ENCODE measurements around the gene ADAMTS6. TPM values are rescaled to one million over a fixed set of nuclear protein-coding genes. Genes with fewer than 3 reads are reported as not detected.

Gene ADAMTS6
- total RNA-seq, 3 donors from 2014 or later (not counting 1 experiment from before 2014, with no cell fraction given): 0.47 to 1.4 (median 1.1) TPM

GRCh38 chr5:65411356-65411755 is 70.4 kb downstream of the ADAMTS6 start:
- Mint-ChIP-seq H3K4me1 (no peaks in the 10 kb centered on the region), H3K27ac (no peak overlapping the region), H3K27me3 (ENCODE audit: low read depth in 2 of 2) (no peaks in the 10 kb centered on the region), H3K9me3 (peaks cover 3 to 5% of the 10 kb centered on the region in 2 donors), H3K36me3 (no peaks in the 10 kb centered on the region), H3K4me3 (no peak overlapping the region)
- ATAC-seq (no peak), DNase-seq (no peak)
- H3K27ac ChIP-seq (ENCODE audit: low read length): no peak overlapping the region
- H3K4me3 ChIP-seq (ENCODE audit: low read length): no peak overlapping the region
- no peak for TF ChIP-seq CTCF (IDR thresholded peaks at IDR 0.05)
- intact Hi-C loops (cut with micrococcal nuclease): no loop called here
- no peaks in the 10 kb centered on the region for H3K4me1 ChIP-seq (ENCODE audit: control insufficient read depth, insufficient read depth, low read length)
- H3K36me3 ChIP-seq (ENCODE audit: control insufficient read depth, insufficient read depth, low read length): no peaks in the 10 kb centered on the region
- H3K27me3 ChIP-seq (ENCODE audit: control insufficient read depth, insufficient read depth, low read length): no peaks in the 10 kb centered on the region
- WGBS (ENCODE audit: insufficient coverage): 76% methylated on average over 2 of the region's 2 CpGs
- H3K9me3 ChIP-seq (ENCODE audit: control insufficient read depth, insufficient read depth, low read length): no peaks in the 10 kb centered on the region

- no peaks in the 10 kb centered on the region for H3K27me3 Mint-ChIP-seq (ENCODE audit: low read depth in 2 of 2)
- H3K4me1 Mint-ChIP-seq: no peaks in the 10 kb centered on the region
- TF ChIP-seq CTCF (IDR thresholded peaks at IDR 0.05): no peak
Observed at GRCh38 chr5:65395526-65396155, 86.1 kb downstream of the ADAMTS6 start.

DNA sequence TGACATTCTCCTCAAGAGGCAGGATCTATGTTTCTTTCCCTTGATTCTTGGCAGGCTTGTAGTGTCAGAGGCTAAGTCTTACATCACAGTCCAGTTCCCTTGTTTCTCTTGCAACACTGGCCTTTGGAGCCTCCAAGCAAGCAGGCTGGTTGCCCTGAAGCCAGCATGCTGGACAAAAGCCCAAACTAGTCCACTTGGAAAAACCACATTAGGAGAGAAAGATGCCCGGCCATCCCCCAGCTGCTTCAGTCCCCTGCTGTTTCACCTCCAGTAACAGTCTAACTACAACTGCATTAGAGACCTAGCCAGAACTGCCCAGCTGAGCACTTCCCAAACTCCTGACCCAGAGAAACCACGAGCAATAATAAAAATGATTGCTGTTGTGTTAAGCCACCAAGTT is 87.6 kb downstream of the ADAMTS6 start:
- Histone ChIP-seq H3K27ac (ENCODE audit: low read length) (no peak overlapping the region), H3K9me3 (ENCODE audit: control insufficient read depth, insufficient read depth, low read length) (no peaks in the 10 kb centered on the region), H3K36me3 (ENCODE audit: control insufficient read depth, insufficient read depth, low read length) (no peaks in the 10 kb centered on the region), H3K27me3 (ENCODE audit: control insufficient read depth, insufficient read depth, low read length) (no peaks in the 10 kb centered on the region), H3K4me3 (ENCODE audit: low read length) (no peak overlapping the region), H3K4me1 (ENCODE audit: control insufficient read depth, insufficient read depth, low read length) (no peaks in the 10 kb centered on the region)
- DNase-seq: no peak
- no peaks in the 10 kb centered on the region for H3K9me3 Mint-ChIP-seq
- no peaks in the 10 kb centered on the region for H3K27me3 Mint-ChIP-seq (ENCODE audit: low read depth in 2 of 2)
- H3K4me3 Mint-ChIP-seq: no peak overlapping the region
- no peaks in the 10 kb centered on the region for H3K36me3 Mint-ChIP-seq
- intact Hi-C loops (cut with micrococcal nuclease): no loop called here
- no peak for TF ChIP-seq CTCF (IDR thresholded peaks at IDR 0.05)
- no peak for ATAC-seq
- 90% methylated on average over 2 of the region's 2 CpGs for WGBS (ENCODE audit: insufficient coverage)
- no peaks in the 10 kb centered on the region for H3K4me1 Mint-ChIP-seq
- no peak overlapping the region for H3K27ac Mint-ChIP-seq

More at GRCh38 chr5:65395526-65396155, 86.1 kb downstream of the ADAMTS6 start:
- H3K9me3 ChIP-seq (ENCODE audit: control insufficient read depth, insufficient read depth, low read length): no peaks in the 10 kb centered on the region
- Mint-ChIP-seq H3K4me3 (no peak overlapping the region), H3K9me3 (no peaks in the 10 kb centered on the region), H3K36me3 (no peaks in the 10 kb centered on the region), H3K27ac (no peak overlapping the region)
- H3K4me3 ChIP-seq (ENCODE audit: low read length): no peak overlapping the region
- DNase-seq: no peak
- H3K4me1 ChIP-seq (ENCODE audit: control insufficient read depth, insufficient read depth, low read length): no peaks in the 10 kb centered on the region
- H3K27me3 ChIP-seq (ENCODE audit: control insufficient read depth, insufficient read depth, low read length): no peaks in the 10 kb centered on the region
- no peaks in the 10 kb centered on the region for H3K36me3 ChIP-seq (ENCODE audit: control insufficient read depth, insufficient read depth, low read length)
- 83% methylated on average over 2 of the region's 2 CpGs for WGBS (ENCODE audit: insufficient coverage)
- no peak overlapping the region for H3K27ac ChIP-seq (ENCODE audit: low read length)
- intact Hi-C loops (cut with micrococcal nuclease): no loop called here
- no peak for ATAC-seq

DNA sequence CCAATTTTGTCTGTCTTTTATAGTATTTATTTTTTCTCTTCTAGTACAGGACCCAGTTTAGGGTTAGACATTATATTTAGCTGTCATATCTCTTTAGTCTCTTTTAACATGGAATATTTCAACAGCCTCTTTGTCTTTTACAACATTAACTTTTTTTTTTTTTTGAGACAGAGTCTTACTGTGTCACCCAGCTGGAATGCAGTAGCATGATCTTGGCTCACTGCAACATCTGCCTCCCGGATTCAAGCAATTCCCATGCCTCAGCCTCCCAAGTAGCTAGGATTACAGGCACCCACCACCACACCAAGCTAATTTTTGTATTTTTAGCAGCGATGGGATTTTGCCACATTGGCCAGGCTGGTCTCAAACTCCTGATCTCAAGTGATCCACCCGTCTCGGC is 90.1 kb downstream of the ADAMTS6 start:
- no peak overlapping the region for H3K27ac ChIP-seq (ENCODE audit: low read length)
- DNase-seq (no peak), ATAC-seq (no peak)
- no peak overlapping the region for H3K27ac Mint-ChIP-seq
- H3K4me1 ChIP-seq (ENCODE audit: control insufficient read depth, insufficient read depth, low read length): no peaks in the 10 kb centered on the region
- H3K36me3 ChIP-seq (ENCODE audit: control insufficient read depth, insufficient read depth, low read length): no peaks in the 10 kb centered on the region
- no peak overlapping the region for H3K4me3 ChIP-seq (ENCODE audit: low read length)
- intact Hi-C loops (cut with micrococcal nuclease): no loop called here
- H3K27me3 Mint-ChIP-seq (ENCODE audit: low read depth in 2 of 2): no peaks in the 10 kb centered on the region
- no peak for TF ChIP-seq CTCF (IDR thresholded peaks at IDR 0.05)
- no peaks in the 10 kb centered on the region for H3K9me3 ChIP-seq (ENCODE audit: control insufficient read depth, insufficient read depth, low read length)
- 90% methylated on average over 4 of the region's 4 CpGs for WGBS (ENCODE audit: insufficient coverage)
- no peaks in the 10 kb centered on the region for H3K36me3 Mint-ChIP-seq
- no peak overlapping the region for H3K4me3 Mint-ChIP-seq
- H3K9me3 Mint-ChIP-seq: no peaks in the 10 kb centered on the region
- no peaks in the 10 kb centered on the region for H3K27me3 ChIP-seq (ENCODE audit: control insufficient read depth, insufficient read depth, low read length)
- H3K4me1 Mint-ChIP-seq: no peaks in the 10 kb centered on the region
